KOPT-K1 (cell line): ENCODE data around the gene EMC6.

ENCODE experiments used
- H3K27ac ChIP-seq: fragments of 200-600 bp; sonication (generic); 2 replicates; pipeline ENCODE4 v1.5.1; 2016; ENCODE audit warnings: antibody characterized with exemption, mild to moderate bottlenecking, low read depth, low read length; ENCODE audit not compliant: poor library complexity, severe bottlenecking
- H3K36me3 ChIP-seq: fragments of 200-600 bp; sonication (generic); 2 replicates; pipeline ENCODE4 v1.5.1; 2017; ENCODE audit warnings: antibody characterized with exemption, mild to moderate bottlenecking, low read length, moderate library complexity; ENCODE audit not compliant: insufficient read depth
- H3K9me3 ChIP-seq: fragments of 200-600 bp; sonication (generic); 2 replicates; pipeline ENCODE4 v1.5.1; 2017; ENCODE audit warnings: antibody characterized with exemption, low read length, mild to moderate bottlenecking; ENCODE audit not compliant: insufficient read depth, poor library complexity, severe bottlenecking

EMC6 gene

GRCh38 chr17:3668279-3669084 is at the start of gene EMC6, which contains the start of gene TAX1BP3:
Gene EMC6 (plus strand): TSS chr17:3668812. CDS start chr17:3669147, 335 bp downstream.
Gene TAX1BP3 (minus strand): TSS chr17:3668578. CDS start chr17:3668526, 52 bp downstream.
- H3K9me3 ChIP-seq, result no peaks in the 10 kb centered on the region
- H3K36me3 ChIP-seq, result peaks cover 37% of the 10 kb centered on the region
- H3K27ac ChIP-seq, result peak within 1 kb of the TSS; percentile 81

- Histone ChIP-seq H3K36me3 (peaks cover 82% of the 10 kb centered on the region), H3K27ac (no peak overlapping the region), H3K9me3 (no peaks in the 10 kb centered on the region)
Measured at GRCh38 chr17:3621146-3621720, 47.4 kb upstream of the EMC6 start.

DNA sequence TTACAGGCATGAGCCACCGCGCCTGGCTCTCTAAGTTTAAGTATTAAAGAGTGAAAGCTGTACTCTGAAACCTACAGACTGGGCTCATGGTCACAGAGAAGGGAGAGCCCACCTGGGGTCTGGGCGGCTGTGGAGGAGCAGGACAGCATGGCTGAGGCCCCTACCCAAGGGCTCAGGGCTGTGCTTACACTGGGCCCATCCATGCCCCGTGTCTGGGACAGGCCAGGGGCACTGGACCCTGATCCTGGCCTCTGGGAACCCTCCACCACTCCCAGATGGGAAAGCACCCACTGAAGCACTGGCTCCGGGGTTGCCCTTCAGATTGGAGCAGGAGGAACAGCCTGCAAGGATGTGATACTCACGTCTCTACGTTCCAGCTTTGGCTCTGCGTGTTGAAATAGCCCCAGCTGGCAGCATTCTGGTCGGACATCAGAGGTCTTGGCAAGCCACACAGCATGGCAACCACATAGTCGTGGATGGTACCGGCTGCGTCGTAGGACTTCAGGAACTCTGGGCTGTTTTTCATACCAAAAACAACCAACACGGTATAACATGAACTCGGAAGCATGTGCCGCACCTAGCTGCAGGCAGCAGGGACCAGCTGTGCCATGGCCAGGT is 45.5 kb upstream of the EMC6 start:
- Histone ChIP-seq H3K9me3 (no peaks in the 10 kb centered on the region), H3K27ac (no peak overlapping the region), H3K36me3 (peaks cover 84% of the 10 kb centered on the region)

GRCh38 chr17:3626831-3627768 is 41.5 kb upstream of the EMC6 start:
- Histone ChIP-seq H3K36me3 (peaks cover 77% of the 10 kb centered on the region), H3K9me3 (no peaks in the 10 kb centered on the region), H3K27ac (no peak overlapping the region)

GRCh38 chr17:3627769-3628167 is 40.8 kb upstream of the EMC6 start:
- peaks cover 76% of the 10 kb centered on the region for H3K36me3 ChIP-seq
- H3K27ac ChIP-seq, result no peak overlapping the region
- no peaks in the 10 kb centered on the region for H3K9me3 ChIP-seq

GRCh38 chr17:3630781-3631180 is 37.8 kb upstream of the EMC6 start:
- H3K36me3 ChIP-seq, result peaks cover 53% of the 10 kb centered on the region
- H3K27ac ChIP-seq, result no peak overlapping the region
- no peaks in the 10 kb centered on the region for H3K9me3 ChIP-seq

GRCh38 chr17:3632287-3632686 is 36.3 kb upstream of the EMC6 start:
- Histone ChIP-seq H3K27ac (no peak overlapping the region), H3K9me3 (no peaks in the 10 kb centered on the region), H3K36me3 (peaks cover 41% of the 10 kb centered on the region)

DNA sequence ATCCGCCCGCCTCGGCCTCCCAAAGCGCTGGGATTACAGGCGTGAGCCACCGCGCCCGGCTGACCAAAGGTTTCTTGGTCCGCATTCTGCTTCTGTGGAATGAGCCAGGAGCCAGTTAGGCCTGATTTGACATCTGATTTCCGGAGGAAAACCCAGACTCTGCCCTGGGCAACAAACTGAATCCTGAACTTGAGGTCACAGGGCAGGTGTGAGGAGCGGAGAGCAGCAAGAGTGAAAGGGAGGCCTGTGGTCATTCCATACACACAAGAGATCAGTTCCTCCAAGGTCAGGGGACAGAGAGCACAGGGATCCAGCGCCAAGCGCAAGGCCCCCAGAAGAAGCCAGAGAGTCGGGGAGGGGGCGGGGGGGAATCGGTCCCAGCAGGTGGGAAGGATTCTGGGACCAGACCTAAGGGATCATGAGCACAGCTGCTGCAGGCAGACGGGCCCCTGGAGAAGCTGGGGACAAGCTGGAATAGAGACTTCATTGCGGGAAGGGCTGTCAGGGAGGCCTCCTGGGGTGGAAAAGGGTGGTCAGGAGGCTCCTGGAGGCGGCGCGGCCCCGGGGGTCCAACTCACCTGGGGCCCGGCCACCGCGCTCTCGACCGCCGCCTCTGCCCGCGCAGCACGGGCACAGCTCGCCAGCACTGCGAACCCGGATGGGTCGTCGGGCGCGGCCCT is 33.0 kb upstream of the EMC6 start:
- peak overlapping the region; percentile 84 for H3K27ac ChIP-seq
- H3K9me3 ChIP-seq, result no peaks in the 10 kb centered on the region
- H3K36me3 ChIP-seq, result peaks cover 11% of the 10 kb centered on the region

DNA sequence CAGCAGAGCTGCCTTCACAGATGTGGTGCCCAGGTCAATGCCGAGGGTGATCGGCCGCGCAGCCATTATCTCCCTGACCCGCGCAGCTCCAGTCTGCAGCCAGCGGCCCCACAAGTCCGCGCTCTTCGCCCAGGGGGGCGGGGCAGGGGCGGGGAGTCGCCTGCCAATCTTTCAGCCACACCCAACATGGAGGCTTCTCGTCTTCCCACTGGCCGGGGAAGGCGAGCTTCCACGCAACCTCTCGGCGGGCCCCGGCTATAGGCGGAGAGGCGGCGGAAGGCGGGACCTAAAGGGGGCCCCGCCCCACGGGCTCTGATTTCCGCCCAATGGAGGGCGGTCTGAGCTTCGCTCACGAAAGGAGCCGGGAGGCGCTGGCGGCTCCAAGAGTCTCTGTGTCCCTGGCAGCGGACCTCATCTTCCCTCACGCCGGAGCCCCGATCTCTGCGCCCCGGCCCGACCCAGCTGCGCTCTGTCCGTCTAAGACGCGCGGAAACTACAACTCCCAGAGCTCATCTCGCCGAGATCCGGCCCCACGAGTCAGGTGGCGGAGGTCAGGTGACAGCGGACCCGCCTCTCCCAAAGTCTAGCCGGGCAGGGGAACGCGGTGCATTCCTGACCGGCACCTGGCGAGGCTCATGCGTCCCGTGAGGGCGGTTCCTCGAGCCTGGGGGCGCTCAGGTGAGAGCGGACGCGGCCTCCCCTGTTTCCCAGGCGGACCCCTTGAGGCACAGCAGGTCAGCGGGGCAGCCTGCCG is 32.3 kb upstream of the EMC6 start, which contains the start of the genes CTNS and SHPK:
Gene CTNS, plus strand, starts transcription at position 607 of the 754 bp plus-strand sequence. CDS start 3,447 bp downstream, outside the sequence.
Gene SHPK, minus strand, starts transcription at position 97 of the 754 bp plus-strand sequence. Its CDS starts 31 bp downstream, at position 66.
- peak within 1 kb of the TSS; percentile 84 for H3K27ac ChIP-seq
- H3K9me3 ChIP-seq, result no peaks in the 10 kb centered on the region
- peaks cover 11% of the 10 kb centered on the region for H3K36me3 ChIP-seq

DNA sequence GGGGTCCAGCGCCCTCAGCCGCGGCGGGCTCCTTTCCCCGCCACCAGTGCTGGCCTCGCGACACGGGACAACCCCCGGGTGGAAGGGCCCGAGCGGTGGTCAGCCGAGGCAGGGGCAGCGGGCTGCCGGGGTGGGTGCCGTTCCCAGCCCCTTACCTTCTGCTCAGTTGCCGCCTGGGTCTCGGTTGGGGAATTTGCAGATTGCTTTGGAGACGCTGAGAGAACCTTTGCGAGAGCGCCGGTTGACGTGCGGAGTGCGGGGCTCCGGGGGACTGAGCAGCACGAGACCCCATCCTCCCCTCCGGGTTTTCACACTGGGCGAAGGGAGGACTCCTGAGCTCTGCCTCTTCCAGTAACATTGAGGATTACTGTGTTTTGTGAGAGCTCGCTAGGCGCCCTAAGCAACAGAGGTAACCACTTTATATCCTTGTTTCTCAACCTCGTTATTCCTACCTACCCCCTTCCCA is 31.7 kb upstream of the EMC6 start:
- no peaks in the 10 kb centered on the region for H3K9me3 ChIP-seq
- peak overlapping the region; percentile 84 for H3K27ac ChIP-seq
- H3K36me3 ChIP-seq, result peaks cover 10% of the 10 kb centered on the region

GRCh38 chr17:3639981-3640596 is 28.5 kb upstream of the EMC6 start:
- no peaks in the 10 kb centered on the region for H3K9me3 ChIP-seq
- no peak overlapping the region for H3K27ac ChIP-seq

GRCh38 chr17:3641014-3641413 is 27.6 kb upstream of the EMC6 start:
- Histone ChIP-seq H3K9me3 (no peaks in the 10 kb centered on the region), H3K27ac (no peak overlapping the region), H3K36me3 (no peaks in the 10 kb centered on the region)

More at GRCh38 chr17:3639981-3640596, 28.5 kb upstream of the EMC6 start:
- H3K36me3 ChIP-seq, result no peaks in the 10 kb centered on the region
